ENCODE measurements around the gene SLAMF9.

- TF ChIP-seq CTCF (IDR thresholded peaks at IDR 0.05; ENCODE audit: low read length) (no peak), EZH2 (optimal IDR thresholded peaks at IDR 0.05; ENCODE audit: low read depth, low read length) (no peak)
Measured at GRCh38 chr1:159993911-159994310, 39.9 kb upstream of the SLAMF9 start.

Measured in MM.1S (cell line).